Measurements from ENCODE around the gene TNRC18. TPM values are rescaled to one million over a fixed set of nuclear protein-coding genes. Genes with fewer than 3 reads are reported as not detected.
"Not testable (repeated sequence)": the region's sequence is repeated elsewhere in the genome, so short reads cannot be mapped to it uniquely, and the experiment has no call there.

The TNRC18 gene
- total RNA-seq, 1 experiment from 2014 or later = 37.7 TPM

DNA sequence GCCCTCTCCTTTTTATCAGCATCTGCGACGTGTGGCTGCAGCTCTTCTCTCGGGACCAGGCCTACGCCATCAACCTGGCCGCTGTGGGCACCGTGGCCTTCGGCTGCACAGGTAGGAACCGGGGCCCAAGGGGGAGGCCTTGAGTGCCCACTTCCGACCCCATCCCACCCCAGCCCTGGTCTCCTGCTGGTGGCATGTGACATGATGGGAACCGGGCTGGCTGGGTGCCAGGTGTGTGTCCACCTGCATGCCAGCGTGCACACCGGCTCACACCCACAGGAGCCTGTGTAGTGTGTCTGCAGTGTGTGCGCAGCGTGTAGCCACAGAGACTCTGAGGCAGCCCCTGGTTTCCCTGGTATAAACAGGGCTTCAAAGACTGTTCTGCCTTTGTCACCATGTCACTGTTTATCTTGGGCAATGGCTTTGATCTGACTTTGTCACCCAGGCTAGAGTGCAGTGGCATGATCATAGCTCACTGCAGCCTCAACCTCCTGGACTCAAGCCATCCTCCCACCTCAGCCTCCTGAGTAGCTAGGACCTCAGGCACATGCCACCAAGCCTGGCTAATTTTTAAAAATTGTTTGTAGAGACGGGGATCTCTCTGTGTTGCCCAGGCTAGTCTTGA lies 131.8 kb downstream of the TNRC18 start:
- DNase-seq (ENCODE audit: low read depth) = not testable (repeated sequence)

DNA sequence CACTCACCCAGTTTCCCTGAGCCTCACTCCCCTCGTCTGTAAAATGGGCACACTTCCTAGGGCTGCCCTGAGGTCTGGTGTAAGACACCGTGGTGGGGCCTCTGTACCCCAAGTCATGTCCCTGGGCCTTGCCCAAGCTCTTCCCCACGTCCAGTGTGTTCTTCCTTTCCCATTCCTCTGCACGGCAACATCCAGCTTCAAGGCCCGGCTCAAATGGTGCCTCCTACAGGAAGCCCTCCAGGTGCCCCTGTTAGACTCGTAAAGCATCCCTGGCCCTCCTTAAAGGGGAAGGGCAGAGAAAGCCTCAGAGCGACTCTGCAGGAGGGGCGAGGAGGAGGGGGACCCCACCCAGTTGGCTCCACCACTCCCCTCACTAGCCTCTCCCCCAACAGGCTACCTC lies 132.3 kb downstream of the TNRC18 start:
- no peak for DNase-seq (ENCODE audit: low read depth)

DNA sequence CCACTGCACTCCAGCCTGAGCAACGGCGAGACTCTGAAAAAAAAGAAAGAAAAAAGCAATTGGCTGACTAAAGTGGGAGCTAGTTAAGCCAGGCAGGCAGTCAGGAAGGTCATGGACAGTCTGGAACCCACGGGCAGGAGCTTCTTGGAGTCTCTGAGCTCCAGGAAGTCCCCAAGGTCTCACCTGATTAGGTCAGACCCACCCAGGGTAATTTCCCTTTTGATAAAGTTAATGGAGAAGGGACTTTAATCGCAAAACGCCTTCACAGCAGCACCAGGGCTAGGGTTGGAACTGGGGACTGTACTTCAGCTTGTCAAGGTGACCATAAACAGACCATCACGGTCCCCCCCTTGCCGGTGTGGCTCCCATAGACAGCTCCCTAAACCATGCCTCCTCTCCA lies 134.3 kb downstream of the TNRC18 start:
- no peak for DNase-seq (ENCODE audit: low read depth)

DNA sequence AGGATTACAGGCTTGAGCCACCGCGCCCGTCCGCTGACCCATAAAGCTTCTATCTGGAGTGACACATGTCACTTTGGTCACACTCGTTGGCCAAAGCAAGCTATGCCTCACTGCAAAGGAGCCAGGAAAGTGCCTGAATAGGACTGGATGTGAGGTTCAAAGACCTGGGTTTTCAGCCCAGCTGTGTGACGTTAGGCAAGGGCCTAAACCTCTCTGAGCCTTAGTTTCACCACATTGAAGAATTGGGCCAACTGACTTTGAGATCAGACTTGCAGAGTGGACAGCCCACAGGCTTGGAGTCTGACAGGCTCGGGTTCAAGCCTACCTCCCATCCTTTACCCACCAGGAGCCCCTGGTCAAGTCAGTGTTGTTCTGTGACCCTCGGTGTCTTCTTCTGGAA lies 135.1 kb downstream of the TNRC18 start:
- not testable (repeated sequence) for DNase-seq (ENCODE audit: low read depth)

DNA sequence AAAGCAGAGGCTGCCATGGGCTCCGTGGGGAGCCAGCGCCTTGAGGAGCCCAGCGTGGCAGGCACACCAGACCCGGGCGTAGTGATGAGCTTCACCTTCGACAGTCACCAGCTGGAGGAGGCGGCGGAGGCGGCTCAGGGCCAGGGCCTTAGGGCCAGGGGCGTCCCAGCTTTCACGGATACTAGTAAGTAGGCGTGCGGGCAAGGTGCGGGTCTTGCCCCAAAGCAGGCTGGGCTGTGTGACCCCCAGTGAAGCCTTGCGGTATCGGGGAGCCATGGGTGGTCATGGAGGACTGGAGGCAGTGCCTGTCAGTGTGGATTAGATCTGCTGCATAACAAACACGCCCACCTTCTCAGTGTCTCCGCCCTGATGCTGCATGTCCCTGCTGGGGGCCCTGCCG lies 135.8 kb downstream of the TNRC18 start:
- DNase-seq (ENCODE audit: low read depth) = no peak

DNA sequence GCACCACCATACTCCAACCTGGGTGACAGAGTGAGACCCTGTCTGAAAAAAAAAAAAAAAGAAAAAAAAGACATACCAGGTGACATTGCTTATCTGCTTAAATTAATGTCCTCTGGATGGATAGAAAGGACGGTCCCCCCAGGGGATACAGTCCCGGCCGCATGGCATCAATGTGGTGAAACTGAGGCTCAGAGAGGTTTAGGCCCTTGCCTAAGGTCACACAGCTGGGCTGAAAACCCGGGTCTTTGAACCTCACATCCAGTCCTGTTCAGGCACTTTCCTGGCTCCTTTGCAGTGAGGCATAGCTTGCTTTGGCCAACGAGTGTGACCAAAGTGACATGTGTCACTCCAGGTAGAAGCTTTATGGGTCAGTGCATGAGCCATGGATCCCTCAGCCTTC lies 136.3 kb downstream of the TNRC18 start:
- not testable (repeated sequence) for DNase-seq (ENCODE audit: low read depth)

DNA sequence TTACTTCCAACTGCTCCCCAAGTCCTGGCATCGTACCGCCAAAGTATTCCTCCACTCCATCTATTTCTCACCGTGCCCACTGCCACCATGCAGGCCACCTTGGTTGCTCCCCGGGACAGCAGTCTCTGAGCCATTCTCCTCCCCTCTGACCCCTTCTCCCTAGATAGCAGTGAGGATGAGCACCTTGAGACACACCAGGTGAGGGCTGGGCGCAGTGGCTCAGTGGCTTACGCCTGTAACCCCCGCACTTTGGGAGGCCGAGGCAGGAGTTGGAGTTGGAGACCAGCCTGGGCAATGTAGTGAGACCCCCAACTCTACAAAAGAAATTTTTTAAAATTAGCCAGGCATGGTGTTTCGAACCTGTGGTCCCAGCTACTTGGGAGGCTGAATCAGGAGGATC lies 136.7 kb downstream of the TNRC18 start:
- no peak for DNase-seq (ENCODE audit: low read depth)

DNA sequence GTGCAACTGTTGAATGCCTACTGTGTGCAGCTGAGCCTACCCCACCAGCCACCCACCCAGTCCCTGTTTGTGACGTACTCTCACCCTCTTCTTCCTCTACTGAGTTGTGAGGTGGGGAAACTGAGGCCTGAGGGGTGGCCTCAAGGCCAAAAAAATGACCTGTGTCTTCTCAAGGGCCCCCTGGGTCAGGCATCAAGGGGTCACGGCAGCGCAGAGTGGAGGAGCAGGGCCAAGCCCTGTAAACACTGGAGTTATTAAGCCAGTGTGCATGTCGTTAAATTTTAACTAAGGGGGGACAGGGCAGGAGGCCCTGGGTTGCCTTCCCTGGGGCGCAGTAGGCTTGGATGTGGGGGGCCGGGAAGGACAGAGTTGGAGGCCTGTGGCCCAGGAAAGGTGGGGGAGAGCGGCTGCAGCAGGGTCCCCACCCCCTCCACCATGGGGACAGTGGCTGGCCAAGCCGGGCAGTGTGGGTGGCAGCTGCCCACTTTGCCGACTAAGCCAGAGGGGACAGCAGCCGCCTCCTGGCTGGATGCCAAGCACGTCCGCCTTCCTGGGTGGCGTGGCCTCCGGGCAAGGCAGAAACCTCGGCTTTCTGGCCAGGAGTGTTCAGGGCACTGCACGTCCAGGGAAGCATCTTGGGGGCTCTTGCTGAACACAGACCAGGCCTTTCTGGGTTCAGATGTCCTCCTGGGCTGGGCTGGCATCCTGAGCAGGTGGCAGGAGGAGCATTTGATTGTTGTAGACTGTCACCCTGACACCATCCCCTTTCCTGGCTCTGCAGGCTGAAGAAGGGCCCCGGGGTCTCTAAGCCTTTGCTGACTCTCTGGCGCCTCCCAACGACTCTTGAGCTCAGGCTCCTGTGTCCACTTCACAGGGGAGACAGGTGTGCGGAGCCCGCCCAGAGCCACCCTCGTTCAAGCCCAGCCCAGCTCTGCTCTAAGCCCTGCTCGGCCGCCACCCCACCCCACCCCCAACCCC lies 139.0 kb downstream of the TNRC18 start:
- peak; percentile 16 for DNase-seq (ENCODE audit: low read depth)

DNA sequence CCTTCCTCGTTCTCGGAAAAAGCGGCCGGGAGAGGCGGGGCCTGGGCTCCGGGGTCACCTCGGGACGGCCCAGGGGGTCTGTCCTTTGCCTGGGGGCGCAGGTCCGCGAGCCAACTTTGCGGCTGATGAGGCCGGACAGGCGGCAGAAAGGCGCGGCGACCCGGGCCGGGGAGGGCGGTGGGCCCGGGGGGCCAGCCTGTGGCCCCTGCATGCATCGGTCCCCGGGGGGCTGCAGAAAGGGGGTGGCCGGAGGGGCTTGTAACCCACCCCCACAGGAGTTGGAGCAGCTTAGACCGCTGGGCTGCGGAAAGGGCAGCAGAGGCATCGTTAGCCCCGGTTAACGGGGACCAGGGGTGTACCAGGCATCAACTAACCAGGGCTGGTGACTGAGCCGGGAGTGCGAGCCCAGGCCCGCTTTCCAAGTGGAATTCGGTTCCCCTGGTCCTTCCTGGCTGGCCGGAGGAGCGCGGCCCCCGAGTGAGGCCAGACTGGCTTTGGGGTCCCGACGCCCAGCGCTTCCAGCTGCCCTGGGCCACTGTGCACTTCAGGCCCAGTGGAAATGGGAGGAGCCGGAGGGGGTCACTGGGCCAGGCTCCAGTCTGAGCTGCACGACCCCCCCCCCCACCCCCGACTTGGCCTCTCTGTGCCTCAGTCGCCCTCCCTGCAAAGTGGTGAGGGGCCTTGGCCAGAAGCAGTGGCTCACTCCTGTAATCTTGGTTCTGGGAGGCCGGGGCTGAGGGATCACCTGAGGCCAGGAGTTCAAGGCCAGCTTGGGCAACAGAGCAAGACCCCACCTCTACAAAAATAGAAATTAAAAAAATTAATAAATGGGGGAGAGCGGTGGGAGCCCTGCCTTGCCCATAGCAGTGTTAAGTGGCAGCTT lies 140.0 kb downstream of the TNRC18 start:
- DNase-seq (ENCODE audit: low read depth) = no peak

DNA sequence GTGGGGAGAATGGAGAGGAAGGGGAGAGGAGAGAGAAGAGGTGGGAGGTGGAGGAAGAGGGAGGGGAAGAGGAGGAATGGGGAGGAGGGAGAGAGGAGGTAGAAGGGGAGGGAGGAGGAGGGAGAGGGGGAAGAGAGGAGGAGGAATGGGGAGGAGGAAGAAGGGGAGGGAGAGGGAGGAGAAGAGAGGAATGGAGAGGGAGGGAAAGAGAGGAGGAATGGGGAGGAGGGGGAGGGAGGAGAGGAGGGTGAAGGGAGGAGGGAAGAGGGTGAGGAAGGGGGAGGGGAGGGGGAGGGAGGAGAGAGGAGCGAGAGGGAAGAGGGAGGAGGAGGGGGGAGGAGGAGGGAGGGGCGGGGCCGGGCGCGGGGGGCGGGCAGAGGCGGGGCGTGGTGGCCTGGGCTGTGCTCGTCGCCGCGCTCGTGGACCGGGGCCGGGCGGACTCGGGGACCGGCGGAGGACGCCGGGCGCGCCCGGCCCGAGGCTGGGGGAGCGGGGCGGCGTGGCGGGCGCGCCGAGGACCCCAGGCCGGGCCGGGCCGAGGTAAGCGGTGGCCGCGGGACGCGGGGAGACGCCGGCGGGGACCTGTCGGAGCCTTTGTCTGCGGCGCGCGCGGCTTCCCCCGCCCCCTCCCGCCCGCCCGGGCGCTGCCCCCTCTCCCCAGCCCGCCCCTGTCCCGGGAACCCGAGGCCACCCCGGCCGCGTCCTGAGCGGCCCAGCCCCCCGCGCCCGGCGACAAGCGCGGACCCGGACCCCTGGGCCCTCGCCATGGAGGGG lies 140.9 kb downstream of the TNRC18 start, which contains the start of gene SLC29A4:
Gene SLC29A4, plus strand, starts transcription at position 401 of the 774 bp plus-strand sequence. CDS start 4,874 bp downstream, outside the sequence.
- peak; percentile 23 for DNase-seq (ENCODE audit: low read depth)

DNA sequence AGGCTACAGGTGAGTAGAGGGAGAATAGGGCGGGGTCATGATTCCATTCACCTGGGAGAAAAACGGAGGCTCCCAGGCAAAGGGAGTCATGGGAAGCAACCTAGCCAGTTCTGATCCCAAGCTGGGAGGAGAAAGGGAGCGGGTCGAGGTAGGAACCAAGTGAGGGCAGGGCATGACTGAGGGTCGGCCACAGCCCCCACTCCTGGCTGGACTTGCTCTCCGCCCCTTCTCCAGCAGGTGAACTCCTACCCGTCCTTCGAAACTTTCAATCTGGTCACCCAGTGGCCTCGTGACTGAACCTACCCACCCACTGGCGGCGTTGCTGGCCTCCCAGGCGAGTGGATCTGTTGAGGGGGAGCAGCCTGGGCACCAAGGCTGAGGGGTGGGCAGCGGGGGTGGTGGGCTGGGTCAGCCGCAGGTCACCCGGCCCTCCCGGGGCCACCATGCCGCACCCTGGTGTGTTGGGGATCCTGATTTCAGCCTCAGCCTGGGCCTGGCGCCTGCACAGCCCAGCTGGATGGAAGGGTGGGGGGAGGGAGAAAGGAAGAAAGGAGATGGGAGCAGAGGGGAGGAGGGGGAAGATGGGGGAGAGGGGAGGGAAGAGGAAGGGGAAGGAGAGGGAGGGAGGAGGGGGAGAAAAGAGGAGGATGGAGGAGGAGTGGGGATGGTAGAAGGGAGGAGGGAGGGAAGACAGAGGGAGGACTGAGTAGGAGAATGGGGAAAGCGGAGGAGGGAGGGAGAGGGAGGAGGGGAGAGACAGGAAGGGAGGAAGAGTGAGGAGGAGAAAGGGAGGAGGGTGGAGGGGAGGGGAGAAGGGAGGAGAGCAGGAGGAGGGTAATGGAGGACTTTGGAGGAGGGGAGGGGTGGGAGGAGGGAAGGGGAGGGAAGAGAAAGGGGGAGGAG lies 141.8 kb downstream of the TNRC18 start:
- DNase-seq (ENCODE audit: low read depth) = not testable (repeated sequence)

DNA sequence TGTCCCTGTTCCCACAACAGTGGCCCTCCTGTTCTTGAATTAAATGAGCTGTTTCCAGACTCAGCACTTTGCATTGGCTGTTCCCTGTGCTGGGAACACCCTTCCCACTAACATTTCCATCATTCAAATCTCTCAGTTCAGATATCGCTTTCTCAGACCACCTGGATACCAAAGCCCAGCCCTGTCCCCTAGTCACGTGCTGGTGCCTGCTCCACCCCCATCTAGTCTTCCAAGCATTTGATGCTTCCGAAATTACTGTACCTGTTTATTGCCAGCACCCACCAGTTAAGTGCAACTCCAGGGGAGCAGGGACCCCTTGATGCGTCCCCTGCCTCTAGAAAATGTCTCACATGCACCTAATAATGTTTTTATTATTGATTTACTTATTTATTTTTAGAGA lies 143.9 kb downstream of the TNRC18 start:
- no peak for DNase-seq (ENCODE audit: low read depth)

DNA sequence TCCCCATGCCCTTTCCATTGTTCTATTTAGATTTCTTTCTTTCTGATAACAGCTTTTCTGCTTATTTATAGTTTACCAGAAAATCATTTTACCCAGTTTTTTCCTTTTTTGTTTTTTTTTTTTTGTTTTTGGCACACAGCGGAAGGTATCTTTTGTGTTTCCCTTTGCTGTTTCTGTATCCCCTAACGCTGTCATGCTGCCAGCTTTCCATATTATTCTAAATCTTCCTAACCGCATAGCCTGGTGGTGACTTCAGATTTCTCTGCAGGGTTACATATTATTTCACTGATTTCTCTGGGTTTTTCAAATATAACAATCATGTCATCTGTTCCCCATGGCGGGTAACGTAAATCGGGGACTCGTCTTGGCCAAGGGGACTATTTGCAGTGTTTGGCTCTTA lies 144.9 kb downstream of the TNRC18 start:
- DNase-seq (ENCODE audit: low read depth) = no peak

DNA sequence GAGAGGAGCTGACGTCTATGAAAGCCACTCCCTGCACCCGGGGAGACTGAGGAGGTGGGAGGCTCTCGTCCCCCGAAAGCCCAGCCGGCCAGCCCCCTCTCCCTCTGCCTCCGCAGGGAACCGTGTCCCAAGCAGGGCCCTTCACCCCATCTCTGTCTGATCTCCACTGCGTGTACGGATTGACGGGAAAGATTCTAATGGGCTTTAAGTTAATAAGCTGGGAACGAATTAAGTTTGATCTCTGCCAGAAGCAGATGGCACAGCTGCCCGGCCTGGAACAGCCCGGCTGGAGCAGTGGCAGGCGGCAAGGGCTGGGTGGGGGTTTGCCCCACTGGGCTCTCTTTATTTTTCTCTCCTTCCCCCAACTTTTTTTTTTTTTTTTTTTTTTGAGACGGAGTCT lies 147.0 kb downstream of the TNRC18 start:
- DNase-seq (ENCODE audit: low read depth) = no peak

DNA sequence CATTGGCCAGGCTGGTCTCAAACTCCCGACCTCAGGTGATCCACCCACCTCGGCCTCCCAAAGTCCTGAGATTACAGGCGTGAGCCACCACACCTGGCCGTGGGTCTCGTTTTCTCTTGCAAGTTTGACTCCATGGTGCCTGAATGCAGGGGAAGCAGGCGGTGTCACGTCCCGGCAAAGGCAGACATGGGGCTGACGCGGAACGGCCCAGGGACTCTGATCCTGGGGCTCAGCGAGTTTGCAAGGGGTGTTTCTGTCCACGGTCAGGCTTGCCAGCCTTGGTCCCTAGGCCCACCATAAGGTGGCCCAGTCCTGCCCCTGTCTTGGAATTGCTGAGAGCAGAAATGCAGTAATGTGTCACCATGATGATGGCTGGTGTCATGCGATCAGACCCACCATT lies 147.5 kb downstream of the TNRC18 start:
- not testable (repeated sequence) for DNase-seq (ENCODE audit: low read depth)

DNA sequence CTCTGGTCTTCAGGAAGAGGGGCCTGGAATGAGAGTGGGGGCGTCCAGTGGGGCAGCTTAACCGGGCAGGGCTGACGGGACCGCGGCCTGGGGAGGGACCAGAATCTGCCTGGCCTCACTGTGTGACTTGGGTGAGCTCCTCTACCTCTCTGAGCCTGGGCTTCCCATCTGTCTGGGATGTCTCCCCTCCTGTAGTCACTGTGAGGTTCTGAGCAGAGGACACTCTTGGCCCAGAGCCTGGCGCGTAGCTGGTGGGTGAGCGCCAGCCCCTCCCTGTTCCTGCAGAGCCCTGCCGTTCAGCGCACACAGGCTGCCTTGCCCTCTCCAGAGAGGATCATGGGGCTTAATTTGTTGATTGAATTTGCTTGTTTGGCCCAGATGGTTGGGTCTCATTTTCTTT lies 148.1 kb downstream of the TNRC18 start:
- DNase-seq (ENCODE audit: low read depth) = not testable (repeated sequence)

DNA sequence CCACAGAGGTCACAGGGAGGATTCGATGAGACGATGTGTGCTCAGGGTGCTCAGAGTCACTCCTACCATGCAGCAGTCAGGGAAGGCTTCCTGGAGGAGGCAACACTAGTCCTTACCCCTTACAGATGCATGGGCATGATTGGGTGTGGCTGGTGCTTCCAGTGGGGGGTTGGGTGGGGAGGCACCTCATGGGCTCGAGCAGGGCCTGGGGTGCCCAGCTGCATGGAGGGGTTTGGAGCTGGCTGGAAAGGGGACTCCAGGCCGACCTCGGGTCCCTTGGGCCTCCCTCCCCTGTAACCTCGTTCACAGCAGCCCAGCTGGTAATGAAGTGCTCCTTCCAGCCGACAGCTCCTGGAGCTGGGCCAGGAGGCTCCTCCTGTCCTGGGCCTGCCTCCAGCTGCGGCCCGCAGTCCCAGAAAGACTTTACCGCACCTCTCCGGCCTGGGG lies 148.6 kb downstream of the TNRC18 start:
- DNase-seq (ENCODE audit: low read depth) = not testable (repeated sequence)

DNA sequence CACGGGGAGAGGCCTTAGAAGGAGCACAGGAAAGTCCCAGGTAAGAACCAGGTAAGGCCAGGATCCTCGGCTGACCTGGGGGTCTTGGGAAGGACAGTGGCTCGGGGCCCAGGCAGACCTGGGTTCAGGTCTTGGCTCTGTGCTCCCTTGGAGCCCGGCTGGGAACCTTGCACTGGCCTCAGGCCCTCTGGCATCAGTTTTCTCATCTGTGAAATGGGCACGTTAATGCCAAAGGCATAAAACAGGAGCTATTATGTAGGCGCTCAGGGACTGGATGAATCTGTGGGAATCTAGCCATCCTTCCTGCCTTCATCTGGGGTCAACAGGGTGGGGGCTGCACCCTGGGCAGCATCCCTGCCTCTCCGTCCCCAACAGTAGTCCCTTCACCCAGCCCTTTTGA lies 149.2 kb downstream of the TNRC18 start:
- DNase-seq (ENCODE audit: low read depth) = no peak

DNA sequence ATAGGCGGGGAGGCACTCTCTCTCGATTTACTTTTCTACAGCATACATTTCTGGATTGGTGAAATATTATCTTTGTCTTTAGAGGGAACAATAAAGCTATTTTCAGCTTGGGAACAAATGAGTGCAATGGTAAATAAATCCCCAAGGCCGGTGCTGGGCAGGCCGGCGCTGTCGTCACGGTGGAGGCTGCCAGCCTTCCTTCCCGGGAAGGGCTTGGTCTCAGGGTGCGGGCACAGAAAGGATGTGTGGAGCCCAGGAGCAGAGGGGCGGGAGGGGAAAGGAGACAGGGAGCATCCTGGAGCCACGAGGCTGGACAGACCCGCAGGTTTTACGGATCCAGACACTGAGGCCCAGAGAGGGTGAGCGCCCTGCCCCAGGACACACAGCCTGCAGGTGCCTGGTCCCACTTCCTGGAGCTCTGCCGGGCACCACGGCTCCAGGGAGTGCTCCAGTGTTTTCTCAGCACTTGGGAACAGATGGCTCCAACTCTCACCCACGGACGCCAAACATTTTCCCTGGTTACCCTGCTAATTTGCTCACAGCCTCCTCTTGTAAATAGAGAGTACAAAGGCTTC lies 149.7 kb downstream of the TNRC18 start:
- not testable (repeated sequence) for DNase-seq (ENCODE audit: low read depth)

All from LHCN-M2 (cell line).